HG03558 (cell line): Measurements from ENCODE around the gene ASB15.

Source experiments
- ATAC-seq: cut with Tn5 transposase; IDR thresholded peaks from one replicate; pipeline ENCODE4 v1.9.1; 2021; ENCODE audit warnings: moderate number of reproducible peaks; ENCODE audit not compliant: unreplicated experiment; ENCODE audit errors: extremely low read depth

Gene ASB15

DNA sequence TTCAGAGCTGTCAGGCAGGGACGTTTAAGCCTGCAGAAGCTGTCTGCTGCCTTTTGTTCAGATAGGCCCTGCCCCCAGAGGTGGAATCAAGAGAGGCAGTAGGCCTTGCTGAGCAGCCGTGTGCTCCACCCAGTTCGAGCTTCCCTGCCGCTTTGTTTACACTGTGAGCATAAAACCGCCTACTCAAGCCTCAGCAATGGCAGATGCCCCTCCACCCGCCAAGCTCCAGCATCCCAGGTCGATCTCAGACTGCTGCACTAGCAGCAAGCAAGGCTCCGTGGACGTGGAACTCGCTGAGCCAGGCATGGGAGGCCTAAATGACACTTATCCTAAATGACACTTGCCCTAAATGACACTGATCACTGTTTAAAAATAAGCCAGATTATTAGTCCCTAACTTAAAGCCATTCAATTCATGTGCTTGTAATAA lies 6.8 kb upstream of the ASB15 start:
- no peak for ATAC-seq

DNA sequence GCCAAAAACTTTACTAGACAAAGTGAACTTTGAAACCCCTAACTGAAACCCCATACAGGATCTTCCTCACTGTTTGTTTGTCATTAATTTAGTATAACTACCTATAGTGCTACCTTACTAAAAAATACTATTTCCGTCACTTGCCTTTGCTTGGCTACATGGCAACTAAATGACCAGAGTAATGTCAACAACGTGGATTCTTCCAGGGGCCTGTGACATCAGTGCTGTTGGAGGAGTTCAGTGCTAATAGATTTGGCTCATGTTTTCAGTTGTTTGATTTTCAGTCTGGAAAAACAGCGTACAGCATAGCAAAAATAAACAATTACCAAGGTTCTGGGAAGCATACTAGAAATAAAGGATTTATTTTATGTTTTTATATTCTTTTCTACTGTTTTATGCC lies 3.0 kb upstream of the ASB15 start:
- ATAC-seq: no peak

DNA sequence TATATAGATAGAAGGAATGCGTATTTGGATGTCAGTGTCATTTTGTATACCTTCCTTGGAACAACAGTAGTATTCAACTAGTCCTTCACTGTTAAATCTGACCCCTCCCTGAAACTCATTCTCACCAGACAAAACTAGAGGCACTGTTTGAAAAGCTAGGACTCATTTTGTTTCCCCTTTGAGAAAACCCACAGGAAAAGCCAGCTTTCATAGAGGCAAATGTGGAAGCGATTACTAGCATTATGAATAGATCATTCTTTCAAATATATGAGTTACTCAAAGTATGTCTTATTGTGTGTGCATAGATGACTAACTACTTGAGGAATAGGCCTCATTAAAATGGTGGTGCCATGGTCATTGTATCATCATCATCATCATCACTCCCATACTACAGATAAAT lies 1.9 kb upstream of the ASB15 start:
- no peak for ATAC-seq

DNA sequence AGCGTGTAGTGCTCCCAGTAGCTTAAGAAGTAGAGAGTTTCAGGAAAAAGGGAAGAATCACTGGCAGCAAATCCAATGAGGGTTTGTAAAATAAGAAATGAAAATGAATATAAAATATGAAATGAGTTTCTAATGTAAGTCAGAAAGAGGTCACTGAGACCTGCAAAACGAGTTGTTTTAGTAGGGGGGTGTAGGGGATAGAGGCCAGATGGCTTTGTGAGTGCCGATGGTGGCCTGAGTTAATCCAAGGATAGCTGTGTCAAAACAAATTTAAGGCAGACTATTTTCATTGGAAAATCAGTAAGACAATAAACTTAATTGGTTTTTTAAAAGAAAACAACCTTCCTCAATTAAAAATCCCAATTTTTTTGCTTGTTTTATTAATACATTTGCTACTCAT lies 745 bp upstream of the ASB15 start:
- ATAC-seq: no peak

DNA sequence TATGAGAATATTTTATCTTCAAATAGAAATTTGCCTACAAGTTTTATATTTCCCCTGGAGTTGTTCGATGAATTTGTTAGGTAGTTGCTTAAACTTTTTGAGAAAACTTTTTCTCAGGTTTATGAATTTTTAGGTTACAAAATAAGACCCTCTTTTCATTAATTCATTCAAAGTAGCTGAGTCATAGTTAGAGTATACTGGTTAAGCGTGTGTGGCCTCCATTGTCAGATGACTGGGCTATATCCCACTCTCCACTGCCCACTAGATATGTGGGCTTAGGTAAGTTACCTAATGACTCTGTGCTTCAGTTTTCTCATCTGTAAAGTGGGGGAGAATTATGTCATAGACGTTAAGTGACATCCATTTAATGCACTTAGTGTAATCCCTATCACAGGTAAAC lies 1.0 kb downstream of the ASB15 start:
- no peak for ATAC-seq

DNA sequence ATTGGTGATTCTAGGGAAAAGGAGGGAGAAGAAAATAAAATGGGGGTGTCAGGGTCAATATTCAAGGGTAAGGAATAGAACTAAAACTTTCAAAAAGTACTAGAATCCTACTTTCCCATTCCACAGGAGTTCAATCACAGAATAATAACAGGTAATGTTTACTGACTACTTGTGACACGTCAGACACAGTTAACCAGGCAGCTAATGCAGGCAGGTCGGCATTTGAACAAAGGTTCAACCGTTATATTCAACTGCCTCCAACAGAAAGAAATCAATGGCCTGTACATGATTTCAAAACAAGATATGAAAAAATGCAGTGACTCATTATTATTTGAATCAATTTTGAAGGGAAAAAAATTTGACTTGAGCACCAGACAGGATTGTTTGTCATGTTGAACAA lies 3.1 kb downstream of the ASB15 start:
- ATAC-seq: no peak

DNA sequence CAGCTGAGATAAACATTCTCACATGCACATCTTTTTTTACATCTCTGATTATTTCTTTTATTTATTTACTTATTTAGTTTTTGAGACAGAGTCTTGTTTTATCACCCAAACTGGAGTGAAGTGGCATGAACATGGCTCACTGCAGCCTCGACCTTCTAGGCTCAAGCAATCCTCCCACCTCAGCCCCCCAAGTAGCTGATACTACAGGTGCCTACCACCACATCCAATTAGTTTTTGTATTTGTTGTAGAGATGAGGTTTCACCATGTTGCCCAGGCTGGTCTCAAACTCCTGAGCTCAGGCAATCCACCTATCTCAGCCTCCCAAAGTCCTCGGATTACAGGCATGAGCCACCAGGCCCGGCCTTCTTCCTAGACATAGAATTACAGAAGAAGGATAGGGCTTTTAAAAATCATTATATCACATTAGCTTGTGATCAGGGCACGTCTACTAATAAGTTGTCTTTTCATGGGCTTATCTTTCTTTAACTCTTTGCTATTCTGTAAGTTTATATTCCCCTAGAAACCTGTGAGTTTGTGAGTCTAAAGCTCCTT lies 5.9 kb downstream of the ASB15 start:
- no peak for ATAC-seq

DNA sequence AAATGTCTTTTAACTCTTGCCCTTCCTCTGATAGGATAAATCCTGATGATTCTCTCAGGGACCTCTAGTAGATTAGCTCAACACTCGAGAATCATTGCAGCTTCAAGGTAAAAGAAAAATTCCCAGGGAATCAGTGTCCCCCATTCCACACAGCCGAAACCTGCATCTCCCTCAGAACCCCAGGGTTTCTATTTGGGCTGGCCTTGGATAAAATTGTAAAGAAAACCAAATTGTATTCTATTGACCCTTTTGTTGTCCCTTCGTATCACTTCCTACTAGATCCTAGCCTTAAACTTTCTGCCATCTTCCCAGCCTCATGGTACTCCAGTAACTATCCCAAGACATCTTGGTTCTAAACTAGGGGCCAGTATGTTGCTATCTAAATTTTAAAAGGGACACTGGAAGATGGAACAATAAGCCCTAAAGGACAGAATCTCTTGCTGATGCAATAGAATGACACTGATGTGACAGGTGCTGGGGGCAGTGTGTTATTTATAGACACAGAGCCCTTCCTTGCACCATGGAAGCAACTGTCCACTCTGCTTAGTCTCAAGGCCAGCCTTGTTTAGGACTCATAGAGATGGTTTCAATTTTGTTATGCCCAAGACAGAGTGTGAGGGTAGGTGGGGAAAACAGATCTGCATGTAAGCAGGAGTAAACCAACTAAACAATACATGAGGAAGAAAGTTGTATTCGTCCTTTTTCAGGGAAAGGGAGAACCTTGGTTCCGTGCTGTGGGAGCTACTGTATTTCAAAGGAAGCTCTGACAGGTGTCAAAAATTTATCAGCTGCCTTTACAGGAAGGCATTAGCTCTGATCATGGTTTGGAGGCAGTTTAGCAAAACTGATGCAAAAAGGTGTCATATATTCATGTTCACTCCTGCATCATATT lies 7.6 kb downstream of the ASB15 start:
- no peak for ATAC-seq

DNA sequence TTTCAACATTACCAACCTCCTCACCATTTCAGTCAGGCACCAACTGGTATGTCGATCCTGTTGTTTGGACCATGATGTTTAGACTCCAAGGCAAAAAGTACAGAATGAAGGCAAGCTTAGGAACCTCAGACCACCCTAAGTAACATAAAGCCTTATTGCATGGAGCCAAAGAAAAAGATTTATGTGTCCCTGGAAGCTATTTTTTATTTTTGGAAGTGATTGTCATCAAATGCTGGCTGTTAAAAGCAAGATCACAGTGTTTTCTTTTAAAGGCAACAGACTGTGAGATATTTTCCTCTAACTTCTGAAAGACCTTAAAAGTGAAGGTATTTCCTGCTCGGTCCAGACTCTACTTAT lies 8.2 kb downstream of the ASB15 start:
- no peak for ATAC-seq

DNA sequence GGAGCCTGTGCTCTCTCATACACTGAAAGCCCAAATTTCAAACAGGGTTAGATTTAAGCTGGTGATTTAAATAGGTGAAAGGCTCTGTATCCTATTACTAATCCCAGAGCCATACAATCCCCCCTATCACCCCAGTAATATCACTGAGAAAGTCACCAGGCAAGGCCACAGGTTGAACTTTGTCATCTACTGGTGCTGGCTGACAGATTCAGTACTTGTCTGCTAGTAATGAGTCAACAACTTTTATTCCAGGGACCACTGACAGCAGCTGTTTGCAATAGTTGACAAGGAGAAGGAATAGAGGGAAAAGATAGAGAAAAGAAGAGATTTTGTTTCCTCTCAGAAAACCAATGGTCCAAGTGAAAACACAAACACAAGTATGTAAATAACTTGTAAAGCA lies 10.4 kb downstream of the ASB15 start:
- ATAC-seq: no peak

DNA sequence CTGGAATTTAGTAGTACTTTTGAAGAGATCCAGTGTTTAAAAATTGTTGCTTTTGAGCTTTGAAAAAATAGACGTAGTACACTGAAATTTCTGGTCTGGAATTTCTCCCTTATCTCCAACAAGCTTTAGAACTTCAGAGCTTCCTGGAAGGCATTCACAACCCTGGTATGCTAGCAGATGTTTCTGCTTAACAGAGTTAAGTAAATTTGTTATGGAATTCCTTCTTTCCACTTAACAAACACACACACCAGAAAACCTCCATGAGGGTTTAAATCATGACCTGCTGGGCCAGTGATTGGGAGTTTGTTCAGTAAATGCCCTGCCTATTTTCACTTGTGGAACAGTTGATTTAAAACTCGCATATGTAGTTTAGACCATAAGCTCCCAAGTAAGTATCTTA lies 13.7 kb downstream of the ASB15 start:
- ATAC-seq: no peak

DNA sequence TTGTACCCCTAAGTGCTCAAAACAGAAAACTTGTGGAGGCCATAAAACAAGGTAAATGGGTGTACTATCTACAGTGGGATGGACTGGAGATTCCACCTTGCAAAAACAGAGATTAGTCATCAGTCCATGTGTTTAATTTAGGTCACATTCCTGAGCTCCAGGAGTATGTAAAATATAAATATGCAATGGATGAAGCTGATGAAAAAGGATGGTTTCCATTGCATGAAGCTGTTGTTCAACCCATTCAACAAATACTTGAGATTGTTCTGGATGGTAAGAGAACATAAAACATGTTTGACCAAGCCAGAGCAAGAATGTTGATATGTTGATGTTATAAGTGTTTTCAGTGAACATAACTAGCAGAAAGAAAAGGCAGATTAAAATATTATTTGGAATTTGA lies 14.6 kb downstream of the ASB15 start:
- ATAC-seq: no peak

DNA sequence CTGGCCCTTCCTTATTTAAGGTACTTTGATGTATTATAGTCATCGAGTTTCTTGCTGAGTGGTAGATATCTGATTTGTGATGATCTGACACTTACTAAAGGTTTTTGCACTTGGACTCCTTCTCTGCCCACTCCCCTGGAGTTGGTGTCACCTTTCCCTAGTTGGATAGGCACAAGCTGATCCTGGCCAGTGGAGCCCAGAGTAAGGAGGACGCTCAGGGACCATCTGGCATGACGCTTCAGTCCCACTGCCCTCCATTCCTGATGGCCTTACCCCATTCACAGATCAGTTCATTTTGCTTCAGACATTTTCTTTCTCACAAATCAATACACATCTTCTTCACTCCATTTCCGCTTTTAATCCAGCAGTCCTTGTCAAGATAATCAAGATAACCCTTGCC lies 20.1 kb downstream of the ASB15 start:
- ATAC-seq: no peak

DNA sequence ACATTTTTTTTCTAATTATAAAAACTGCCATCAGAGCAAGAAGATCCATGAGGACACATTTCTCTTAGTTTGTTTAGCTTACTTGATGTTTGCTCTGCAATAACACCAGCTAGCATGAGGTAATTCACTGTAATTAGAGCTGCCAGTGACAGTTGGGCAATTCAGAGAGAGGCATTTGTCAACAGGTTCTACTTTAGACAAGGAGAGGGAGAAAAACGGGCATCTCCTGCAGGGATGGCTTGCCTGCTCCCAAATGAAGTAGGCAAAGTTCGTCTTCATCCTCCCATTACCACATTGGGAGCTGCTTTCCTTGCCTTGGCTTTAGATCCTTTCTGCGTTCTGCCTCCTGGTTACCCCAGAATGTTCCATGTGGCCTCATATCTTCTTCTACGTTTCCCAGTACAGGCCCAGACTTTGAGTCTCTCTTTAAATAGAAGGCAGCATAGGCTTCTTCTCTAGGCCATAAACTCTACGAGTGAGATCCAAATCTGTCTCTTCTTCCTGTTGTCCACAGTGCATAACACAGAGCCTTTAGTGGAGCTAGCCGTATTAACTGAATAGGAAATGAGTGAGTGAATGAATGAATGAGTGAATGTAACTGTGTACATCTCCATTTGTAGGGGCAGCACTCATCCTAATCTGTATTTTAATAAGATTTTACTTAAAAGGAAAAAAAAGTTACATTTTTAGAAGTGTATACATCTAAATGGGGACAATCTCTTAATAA lies 21.2 kb downstream of the ASB15 start:
- ATAC-seq: no peak

DNA sequence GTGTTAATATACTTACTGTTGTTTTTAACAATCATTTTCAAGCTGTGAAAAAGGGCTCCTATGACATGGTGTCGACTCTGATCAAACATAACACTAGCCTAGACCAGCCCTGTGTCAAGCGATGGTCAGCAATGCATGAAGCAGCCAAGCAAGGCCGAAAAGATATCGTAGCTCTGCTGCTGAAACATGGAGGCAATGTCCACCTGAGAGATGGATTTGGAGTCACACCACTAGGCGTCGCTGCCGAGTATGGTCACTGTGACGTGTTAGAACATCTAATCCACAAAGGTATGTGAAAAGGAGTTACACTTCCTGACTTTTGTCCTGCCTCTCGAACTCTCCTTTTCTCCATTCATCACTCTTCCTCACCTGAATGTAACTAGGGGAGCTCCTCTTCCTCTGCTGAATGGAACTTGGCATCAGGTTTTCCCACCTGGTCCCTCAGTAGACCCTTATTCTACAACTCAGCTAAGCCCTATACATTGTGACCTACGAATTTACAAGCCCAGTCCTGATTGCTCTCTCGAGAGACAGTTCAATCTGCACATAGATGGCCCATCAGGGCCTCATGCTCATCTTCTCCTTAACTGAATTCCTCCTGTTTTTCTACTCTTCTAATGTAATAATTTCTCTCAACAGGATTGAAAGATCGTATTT lies 23.0 kb downstream of the ASB15 start:
- ATAC-seq: peak; percentile 82

DNA sequence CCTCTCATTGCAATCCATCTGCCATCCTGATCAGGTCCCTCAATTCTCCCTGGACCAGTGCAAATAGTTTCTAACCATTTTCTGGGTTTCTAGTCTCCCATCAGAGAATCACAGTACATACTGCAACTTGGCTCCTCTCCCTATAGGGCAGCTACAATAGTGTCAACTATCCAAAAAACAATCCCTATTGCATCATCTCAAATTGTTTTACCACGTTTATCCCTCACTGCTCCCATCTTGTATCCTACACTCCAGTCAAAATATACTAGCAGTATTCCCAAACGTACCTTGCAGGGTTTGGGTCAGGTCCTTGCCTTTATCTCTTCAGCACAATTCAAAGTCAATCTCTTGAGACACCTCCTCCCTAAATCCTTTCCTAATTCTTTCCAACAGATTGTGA lies 23.6 kb downstream of the ASB15 start:
- no peak for ATAC-seq

DNA sequence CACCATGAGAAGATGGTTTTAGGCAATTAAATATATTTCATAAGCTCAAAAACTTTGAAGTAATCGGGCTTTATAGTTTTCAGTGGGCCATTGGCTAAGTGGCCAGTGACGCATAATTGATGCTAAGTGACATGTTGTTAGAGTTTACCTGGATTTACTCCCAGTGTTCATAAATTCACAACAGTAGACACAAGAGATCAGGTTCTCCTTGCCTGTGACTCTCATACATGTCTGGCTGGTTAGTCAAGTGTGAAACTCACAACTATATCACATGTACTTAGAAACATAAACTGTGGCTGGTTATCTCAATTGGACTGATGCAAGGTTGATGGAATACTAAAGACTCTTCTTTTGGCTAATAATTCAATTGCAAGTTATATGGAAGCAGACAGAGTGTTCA lies 26.2 kb downstream of the ASB15 start:
- ATAC-seq: no peak

DNA sequence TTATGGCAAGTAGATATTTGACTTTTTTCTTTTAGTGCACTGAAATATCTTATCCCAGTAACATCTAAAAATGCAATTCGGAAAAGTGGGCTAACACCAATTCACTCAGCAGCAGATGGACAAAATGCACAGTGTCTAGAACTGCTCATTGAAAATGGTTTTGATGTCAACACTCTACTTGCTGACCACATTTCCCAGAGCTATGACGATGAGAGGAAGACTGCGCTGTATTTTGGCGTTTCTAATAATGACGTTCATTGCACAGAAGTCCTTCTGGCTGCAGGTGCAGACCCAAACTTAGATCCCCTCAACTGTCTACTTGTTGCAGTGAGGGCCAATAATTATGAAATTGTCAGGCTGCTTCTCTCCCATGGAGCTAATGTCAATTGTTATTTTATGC lies 27.2 kb downstream of the ASB15 start:
- ATAC-seq: no peak

DNA sequence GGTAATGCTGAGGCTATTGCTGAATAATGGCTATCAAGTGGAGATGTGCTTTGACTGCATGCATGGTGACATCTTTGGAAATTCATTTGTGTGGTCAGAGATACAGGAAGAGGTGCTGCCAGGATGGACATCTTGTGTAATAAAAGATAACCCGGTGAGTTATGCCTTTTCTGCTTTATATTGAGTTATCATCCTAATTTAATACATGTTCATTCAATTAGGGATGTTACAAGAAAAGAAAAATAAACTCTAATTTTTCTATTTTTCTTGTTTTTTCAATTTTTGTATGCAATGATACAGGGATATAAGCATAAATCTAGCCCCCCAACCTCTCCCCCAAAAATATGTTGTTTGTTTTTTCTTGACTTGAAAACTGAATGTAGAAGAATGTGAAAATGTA lies 27.7 kb downstream of the ASB15 start:
- no peak for ATAC-seq

DNA sequence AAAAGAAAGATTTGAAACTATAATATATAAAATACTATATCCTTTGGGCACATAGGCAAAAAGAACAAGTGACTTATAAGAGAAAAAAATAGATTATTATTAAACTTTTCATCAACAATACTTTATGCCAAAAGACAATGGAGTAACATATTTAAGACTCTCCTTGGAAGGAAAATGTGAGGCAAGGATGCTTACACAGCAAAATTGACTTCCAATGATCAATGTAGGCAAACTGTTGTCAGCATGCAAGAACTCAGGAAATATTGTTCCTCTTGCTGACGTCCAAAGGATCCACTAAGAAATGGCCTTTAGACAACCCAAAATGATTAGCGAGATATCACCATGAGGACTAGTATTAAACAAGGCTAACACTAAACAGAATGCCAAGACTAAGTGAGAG lies 31.2 kb downstream of the ASB15 start:
- no peak for ATAC-seq

DNA sequence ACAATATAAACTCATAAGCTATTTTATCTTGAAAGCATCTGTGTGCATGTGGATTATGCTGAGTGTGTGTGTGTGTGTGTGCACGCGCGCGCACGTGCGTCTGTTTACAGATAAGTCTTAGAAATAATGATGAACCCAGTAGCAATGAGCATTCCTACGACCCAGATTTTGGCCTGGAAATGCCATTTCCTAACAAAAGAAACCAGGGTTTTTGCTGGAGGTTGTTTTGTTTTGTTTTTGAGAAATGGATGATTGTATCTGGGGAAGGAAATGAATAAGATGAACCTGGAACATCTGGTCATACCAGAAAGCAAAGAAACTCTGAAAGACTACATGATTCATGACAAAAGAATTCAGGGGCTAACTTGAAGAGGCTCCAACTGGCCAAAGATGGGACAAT lies 31.9 kb downstream of the ASB15 start:
- ATAC-seq: no peak
